Activated gamma-delta T cell (primary cell): ENCODE data around the gene USP22.

Source experiments
- DNase-seq: peaks from one replicate; lab custom pipeline; 2025; lab: John Stamatoyannopoulos, UW

Gene USP22

DNA sequence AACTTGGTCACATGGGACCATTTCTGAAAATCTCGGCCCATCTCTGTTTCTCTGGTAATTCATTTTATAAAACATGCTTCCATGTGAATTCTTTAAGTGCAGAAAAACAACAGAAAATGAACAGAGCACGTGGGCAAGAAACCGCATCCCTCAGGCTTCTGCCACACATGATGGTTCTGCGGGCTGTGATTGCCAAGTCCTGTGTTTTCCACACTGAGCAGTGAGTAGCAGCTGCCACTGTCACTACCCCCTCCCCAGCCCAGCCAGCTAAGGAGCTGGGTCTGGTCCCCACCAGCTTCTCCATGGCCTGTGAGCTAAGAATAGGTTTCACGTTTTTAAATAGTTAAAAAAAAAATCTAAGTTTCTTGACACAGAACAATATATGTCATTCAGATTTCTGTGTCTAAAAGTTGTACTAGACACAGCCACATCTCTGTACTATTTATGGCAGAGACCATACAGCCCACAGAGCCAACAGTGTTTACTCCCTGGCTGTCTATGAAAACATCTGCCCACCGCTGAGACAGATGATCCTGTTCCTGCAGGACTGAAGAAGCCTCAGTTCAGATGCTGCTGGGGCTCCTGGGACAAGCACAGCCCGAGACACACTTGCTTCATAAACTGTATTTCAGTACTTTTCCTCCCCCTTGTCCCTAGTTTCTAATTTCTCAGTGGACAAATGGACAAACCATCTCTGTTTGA is 41.5 kb downstream of the USP22 start:
- DNase-seq: no peak

DNA sequence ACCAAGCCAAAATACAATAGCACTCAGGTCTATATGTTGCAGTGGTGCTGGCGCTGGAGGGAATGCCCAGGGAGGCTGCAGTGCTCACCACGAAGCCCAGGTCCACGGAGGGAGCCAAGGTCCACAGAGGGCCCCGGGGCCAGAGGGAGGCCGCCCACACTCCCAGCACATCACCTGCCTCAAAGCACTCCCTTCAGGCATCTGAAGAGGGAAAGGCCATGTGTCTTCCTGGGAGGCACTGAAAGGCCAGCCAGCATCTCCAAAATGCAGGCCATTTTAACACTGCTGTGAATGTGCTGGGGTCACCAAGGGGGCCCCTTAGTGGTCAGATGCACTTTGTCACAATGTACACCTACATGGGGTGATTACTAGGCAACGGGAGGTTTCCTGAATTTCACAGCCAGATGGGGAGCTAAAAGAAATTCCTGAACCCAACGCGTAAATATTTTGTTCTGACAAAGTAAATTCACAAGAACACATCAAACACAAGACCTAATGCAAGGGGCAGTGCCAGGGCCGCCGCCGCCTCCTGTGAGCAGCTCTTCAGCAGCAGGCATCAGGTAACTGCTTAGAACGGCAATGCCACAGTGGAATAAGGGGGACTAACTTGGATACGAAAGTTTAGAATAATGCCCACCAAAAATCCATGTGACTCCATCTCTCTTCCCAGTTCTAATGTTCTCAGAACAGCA is 42.8 kb downstream of the USP22 start:
- DNase-seq: no peak

DNA sequence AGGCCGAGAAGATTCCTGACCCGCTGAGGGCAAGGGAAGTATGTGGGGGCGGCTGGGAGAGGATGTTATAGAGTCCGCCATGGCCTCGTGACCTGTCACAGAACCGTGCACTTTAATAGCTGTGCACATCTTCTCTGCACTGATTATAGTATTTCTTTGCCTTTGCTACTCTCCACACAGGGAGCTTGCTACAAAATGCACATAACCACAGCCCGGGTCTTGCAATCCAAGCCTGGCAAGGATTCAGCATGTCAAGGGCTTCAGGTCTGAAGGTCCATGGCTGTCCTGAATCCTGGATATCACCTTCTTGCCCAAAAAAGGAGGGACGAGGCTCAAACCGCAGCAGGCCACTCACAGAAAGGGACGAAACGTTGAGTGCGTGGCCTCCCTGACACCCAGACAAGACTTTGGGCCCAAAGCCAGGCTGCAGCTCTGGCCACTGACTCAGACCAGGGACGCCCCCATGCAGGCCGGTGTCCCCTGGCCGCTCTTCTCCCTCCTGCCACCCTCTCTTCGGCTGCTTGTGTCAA is 43.7 kb downstream of the USP22 start:
- no peak for DNase-seq

DNA sequence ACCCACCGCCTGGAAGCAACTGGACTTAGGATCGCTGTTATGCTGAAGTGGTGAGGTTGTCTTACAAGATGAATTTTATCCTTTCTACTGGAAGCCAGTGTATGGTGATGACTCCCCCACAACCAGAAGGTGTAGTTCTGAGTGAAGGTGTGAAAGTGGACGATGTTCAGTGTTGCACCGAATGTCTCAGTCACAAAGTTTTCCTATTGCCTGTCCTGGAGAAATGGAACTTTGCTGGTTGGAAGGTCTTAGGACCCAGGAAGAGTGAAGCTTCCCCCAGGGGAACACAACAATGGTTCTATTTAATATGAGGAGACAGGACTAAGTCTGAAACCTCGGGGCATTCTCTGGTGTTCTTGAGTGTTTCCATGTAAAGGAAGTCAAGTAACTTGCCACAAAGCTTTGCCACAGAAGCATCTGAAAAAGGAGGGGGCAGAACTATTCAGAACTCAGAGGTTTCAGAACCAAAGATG is 44.2 kb downstream of the USP22 start:
- DNase-seq: no peak

DNA sequence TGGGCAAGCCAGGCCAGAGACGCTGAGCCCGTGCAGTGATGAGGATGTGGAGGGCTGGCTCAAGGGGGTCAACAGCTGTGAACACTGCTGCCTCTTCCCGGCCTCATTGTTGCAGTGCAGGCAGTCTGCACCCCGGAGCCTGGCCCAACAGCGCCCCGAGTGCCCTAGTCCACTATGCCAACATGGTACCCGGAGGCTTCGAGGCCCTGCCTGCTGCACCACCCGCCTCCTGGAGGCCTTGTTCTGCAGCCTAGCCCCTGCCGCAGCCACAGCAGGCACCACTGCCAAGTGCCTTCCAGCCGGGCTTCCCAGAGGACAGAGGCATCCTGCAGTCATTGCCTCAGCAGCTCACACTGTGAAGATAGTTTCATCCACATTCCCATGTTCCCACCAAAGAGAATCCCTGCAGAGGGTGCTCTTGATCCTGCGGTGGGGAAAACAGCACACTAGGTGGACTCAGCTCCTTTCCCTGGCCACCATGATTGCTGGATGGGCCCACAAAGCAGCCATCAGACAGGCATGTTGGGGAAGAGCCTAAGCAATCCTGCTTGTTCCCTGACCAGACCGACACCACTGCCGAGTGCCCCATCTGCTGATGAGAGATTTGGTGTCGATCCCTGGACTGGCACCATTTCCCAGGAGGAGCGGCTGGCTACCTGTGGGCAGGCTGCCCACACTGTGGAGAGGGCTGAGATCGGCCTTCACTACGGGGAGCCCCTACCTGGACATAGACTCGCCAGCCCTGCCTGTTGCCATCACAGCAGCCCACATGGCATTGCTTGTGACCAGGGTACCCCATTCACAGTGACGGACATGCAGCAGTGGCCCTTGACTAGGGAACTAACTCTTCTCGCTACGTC is 44.9 kb downstream of the USP22 start:
- DNase-seq: no peak

DNA sequence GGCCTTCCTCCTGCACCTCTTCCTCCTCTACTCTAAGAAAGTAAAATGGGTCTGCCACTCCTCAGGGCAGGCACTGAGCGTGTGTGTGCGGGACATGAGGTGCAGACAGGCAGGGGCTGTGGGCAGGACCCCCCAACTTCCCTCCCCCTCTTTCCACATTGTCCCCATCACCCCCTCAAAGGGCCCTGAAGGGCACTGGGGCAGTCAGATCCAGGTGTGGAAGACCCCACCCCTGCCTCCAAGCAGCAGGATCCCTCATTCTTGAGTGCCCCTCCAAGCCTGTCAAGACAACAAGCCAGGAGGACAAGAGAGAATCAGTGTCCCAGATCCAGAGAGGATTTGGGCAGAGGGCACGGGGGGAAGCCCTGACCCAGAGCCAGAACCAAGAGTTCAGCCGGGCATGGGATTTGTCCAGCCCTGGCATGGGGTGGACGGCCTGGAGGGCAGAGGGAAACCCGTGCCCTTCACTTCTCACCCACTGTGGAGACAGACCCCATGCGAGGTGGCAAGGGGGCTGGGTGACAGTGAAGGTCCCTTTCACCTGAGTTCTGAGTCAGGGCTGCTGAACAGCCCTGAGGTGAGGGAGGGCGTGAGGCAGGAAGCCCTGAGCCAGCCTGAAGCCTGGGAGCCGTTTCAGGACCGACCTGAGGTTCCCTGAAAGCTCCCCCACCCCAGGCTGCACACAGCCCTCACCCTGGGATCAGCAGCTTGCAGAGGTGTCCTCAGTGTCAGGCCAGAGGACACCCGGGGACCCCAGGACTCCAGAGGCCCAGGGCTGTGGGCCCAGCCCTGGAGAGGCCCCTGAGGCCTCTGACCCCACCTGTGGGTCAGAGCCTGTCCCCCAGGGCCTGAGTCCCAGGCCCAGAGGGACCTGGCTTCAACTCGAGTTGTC is 45.8 kb downstream of the USP22 start:
- no peak for DNase-seq

DNA sequence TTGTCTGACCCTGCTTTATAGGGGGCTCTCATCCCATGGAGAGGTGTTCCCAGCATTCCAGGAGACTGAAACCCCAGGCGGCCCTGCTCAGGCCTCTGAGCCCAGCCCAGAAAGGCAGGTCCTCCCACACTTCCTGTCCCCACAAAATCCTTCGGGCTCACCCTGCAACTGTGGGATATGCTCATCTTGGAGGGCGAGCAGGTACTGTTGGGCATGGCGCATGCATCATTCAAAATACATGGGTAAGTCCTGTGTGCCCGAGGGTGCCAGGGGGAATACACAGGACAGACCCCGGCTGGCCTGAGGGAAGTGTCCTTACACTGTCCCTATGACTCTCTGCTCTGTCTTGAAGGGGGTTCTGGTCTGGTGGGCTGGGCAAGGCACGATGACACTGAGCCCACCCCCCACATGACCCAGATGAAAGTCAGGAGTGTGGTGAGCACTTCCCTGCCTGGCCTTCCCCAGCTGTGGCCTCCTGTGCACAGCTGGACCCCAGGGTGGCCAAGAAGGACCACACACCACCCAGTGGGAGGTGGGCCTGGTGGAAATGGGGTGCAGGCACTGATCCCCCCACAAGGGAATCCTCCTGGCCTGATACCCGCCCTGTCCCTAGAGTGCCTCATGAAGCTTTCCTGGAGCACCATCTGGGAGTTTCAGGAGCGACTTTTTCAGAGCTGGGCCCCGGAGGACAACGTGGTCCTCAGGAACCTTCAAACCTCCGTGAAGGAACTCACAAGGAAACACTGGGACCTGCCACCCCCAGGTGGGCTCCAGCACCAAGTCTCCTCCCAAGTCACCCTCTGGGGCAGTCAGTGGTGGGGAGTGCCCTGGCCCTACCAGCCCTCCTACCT is 46.7 kb downstream of the USP22 start:
- no peak for DNase-seq

DNA sequence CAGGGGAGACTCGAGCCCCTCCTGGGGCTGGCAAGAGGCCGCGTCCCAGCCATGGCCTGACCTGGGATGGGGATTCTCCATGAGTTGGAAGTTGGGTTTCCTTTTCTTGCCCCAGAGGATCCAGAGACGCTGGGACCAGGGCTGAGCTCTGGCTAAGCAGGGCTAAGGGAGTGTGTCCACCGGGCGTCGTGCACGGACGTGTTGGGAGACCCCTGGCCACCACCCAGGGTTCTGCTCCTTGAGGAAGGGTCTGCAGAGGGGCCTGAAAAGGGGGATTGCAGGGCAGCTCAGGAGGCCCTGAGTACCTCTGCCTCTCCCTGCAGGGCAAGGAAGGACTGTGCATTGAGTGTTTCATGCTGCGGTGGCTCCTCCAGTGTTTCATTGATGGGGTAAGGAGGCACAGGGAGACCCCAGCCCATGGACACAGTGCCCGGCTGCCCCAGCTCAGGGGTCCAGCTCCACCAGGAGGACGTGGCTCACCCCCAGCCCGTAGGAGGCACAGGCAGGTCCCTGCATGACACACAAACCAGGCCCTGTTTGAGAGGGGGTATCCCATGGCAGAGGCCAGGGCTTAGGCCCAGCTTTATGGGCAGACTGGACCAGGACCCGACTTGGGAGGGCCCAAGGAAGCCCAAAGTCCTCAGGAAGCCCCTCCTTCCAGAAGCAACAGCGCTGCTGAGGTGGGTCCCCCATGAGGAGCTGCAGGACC is 47.5 kb downstream of the USP22 start:
- DNase-seq: no peak

DNA sequence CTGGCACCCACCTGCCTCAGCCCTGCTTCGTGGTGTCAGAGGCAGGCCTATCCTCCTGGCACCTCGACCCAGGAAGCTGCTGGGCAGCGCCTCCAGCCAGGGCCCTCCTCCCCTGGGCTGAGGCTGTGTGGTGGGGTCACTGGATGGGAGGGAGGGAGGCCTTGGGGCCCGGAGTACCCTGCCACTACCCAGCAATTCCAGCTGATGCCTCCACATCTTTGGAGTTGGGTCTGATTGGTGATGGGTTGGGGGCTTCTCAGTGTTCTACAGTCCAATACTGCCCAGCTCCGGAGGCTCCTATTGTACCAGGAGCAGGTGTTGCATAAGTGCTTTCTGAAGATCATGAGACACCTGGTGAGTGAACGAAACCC is 48.0 kb downstream of the USP22 start:
- DNase-seq: no peak

DNA sequence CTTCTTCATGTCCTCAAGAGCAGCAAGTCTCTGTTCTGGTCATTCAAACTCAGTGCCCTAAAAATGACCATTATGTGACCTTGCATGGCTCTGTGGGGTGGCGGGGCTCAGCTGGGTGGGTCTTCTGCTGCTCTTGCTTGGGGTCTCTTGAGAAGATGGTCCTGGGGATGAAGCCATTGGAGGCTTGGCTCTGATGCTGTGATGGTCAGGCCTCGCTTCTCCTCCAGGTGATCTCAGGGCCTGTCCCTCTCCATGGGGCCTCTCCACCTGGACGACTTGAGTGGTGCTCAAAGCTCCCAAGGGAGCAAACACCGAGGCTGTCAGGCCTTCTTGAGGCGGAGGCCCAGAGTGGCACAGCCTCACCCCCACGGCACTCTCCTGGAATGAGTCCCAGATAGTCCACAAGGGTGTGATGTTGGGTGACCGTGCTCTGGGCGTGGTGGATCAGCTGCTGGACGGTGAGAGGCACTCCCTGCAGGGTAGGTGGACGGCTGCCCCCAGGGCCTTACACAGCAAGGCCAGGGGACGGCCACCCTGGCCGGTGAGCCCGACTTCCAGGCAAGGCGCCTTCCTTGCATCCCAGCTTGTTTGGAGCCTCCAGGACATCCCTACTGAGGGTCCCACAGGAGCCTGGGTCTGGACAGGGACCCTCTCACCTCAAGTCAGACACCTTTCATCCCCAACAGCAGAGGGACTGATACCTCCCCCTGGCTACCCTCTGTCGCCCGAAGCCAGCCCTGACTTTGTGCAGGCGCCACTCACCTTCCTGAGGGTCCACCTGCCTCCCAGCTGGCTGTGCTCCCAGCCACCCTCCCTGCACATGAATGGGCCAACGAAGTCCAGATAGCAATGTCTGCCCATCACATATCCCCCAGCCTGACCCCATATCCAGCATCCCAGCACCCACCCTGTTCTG is 48.7 kb downstream of the USP22 start:
- DNase-seq: no peak

DNA sequence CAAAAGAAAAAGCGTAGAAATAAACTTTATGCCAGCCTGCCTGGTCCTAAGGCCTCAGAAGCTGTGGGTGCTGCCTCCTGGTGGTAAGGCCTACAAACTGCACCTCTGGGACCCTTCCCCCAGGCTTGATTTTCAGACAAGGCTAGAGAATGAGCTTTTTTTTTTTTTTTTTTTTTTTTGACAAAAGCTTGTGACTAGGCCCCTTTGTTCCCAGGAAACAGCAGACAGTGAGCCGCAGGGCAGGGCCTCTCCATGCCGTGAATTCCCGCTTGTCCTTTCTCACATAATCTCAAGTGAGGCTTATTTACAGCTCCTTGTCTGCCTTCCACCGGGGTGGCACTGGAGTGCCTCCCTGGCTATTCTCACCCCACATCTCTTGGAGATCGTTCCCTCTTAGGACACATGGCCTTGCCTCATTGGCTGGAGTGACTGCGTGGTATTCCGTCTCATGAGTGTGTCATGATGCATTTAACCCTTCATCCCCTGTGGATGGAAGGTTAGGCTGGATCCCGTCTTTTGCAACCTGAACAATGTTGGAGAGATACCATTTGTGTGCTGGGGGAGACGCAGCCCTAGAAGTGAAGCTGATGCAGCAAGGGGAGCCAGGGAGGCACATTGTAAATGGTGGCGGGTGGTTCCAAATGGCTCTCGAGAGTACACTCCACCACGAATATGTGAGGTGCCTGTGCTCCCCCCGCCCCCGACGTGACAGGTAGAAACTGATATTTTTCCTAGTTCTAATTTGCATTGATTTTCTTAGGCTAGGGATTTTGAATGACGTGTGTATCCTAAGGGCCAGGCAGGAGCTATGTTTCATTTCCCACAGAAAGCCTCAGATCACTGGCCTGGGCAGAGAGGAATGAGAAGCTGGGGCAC is 49.6 kb downstream of the USP22 start:
- DNase-seq: no peak

DNA sequence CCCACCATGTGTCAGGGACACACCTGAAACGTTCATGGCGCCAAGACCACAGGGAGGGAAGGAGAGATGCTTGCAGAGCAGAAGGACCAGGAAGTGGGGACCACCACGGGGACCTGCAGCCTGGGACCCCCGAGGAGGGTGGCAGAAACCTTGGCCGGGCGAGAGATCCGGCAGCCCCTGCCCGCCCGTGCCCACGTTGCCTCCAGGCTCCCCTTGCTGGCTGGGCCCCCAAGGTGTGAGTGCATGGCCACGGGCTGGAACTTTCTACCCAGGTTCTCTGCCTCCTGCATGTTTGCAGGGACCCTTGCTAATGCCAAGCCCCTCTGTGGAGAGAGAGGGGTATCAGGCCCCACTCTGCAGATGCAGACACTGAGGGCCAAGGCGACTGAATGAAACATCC is 50.4 kb downstream of the USP22 start:
- no peak for DNase-seq

DNA sequence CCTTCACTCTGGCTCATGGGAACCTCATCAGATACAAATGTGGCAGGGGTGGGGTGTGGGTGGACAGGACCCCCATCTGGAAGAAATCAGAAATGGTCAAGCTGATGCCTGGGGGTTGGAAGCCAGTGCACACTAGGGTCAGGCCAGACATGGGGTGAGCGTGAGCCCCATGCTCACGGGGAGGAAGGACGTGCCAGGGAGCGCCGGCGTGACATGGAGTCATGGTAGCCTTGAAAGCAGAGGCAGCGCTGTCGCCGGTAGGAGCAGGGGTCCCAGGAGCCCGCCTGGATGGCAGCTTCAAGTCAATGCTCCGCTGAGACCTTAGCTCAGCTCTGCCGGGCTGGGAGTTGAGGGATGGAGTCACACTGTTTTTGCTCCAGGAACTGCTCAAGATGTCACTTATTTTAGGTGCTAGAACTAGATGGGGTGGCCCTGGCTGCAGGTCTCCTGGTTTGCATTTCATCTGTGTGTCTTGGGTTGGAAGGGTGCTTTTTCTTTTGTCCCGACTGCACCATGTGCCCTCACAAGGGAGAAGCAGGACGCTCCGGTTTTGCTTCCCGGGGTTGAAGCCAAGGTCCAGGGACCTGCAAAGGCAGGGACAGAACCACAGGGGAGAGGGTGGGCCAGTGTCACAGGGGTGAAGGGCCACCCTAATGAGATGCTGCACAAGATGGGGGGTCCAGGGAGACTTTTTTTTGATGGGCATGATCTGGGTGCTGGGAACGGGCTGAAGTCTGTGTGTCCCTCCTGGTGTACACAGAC is 51.4 kb downstream of the USP22 start:
- DNase-seq: no peak

DNA sequence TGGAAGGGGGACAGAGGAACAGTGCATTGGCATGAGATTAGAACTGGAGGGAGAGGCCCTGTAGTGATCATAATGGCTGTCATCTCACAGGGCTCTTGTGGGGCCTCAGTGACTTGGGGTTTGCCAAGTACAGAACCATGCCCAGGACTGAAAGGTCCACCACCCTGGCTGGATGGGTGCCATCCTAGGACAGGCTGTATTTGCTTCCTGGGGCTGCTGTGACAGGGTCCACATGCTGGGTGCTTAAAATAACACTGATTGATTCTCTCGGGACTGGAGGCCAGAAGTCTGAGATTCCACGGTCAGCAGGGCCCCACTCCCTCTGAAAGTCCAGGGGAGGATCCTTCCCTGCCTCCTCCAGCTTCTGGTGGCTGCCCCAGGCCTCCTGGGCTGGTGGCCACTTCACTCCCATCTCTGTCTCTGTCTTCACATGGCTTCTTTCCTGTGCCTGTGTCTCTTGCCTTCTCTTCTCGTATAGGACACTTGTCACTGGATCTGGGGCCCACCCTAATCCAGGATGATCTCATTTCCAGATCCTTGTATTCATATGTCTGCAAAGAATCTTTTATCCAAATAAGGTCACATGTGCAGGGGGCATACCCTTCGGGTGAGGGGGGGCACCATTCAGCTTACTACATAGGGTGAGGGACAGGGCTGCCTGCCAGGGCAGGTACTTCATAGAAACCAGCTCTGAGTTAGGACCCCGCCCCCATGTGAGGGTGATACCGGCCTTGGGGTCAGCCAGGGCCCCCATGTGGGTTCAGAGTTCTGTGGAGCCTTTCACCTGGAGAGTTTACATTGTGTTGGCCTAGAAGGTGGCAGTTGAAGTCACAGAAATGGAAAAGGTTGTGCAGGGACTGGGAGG is 52.6 kb downstream of the USP22 start:
- no peak for DNase-seq

DNA sequence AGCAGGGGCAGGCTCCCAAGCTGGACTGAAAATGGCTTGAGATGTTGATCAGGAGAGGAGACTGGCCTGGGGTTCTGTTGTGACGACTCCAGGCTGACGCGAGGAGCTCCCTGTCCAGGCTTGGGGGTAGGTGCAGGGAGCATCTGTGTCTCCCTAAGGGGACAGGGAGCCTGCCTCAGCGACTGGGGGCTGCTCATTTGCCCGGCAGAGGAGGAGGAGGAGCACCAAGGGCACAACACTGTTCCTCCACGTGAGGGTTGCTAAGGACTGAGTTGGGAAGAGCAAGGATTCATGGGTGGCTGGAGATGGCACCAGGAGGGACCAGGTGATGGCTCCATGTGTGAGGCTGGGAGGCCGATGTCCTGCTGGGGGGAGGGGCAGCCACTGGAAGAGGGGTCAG is 53.3 kb downstream of the USP22 start:
- DNase-seq: no peak

DNA sequence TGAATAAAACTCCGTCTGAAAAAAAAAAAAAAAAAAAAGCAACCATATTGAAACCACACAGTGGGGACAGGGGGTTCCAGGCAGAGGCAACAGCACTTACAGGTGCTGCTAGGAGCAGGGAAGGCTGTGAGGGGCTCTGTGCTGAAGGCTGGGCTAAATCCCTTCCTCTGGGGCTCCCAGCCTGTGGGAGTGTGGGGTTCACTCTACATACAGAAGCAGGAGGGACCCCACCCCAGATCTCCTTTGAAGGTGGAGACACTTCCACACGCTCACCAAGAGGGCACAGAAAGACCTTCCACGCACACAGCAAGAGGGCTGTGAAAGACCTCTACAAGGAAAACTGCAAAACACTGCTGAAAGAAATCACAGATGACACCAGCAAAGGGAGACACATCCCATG is 53.9 kb downstream of the USP22 start:
- DNase-seq: no peak
